EL (cell line): ENCODE measurements around the gene AATK.
"Not testable (repeated sequence)": the region's sequence is repeated elsewhere in the genome, so short reads cannot be mapped to it uniquely, and the experiment has no call there.

ENCODE experiments used
- DNase-seq: peaks from one replicate; pipeline ENCODE4 v3.0.0-alpha.2; 2016

AATK gene

DNA sequence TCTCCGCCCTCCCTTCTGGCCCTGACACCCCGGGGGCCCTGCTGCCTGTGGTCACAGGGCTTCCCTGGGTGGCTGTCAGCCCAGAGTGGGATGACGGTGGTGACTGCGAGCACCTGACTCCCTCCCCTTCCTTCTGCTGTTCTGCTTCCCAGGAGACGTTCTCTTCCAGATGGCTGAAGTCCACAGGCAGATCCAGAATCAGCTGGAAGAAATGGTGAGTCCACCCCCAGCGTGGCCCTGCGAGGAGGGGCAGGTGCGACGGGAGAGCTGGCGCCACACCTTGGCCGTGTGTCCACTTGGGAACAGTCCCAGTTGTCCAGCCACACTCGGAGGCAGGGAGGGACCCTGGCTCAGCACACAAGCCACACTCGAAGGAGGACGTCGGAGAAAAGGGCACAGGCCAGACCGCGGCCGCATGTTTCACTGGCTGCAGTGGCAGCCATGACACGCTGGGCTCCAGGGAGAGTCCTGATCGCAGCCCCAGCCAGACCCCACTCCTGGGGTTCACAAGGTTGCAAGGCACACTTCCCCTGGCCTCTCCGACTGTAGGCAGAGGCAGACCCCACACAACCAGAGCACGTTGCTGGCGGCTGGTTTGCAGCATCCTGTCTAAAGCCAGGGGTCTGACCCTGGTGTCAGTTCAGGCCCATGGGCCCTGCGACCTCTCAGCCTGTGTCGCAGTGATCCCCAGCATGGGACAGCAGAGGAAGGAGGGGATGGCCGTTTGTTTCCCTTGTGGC lies 81.2 kb downstream of the AATK start:
- no peak for DNase-seq

DNA sequence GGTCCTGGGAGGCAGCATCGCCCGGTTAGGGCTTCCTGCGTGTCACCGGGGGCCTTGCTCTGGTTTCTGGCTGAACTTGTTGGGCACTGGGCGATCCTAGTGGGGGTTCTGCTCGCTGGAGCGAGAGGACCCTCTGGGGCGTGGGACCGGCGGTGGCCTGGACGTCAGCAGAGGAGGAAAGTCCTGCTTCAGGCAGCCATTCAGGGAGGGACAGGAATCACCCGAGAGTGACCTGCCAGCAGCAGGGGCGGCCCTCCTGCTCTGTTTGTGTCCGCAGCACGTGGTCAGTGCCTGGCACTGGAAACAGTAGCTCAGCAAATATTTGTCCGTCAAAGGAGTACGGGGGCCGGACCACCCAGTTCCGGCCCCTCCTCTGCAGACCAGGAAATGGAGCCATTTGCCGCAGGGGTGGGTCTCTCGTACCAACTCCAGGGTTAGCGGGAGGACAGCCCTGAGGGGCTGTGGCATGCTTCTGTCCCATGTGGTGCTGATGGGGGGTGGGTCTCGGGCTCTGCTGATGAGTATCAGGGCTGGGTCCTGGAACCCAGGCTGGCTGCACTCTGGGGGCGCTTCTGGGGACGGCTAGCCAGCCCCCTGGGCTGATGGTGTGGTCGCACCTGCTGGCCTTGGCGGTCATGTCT lies 82.8 kb downstream of the AATK start:
- no peak for DNase-seq

DNA sequence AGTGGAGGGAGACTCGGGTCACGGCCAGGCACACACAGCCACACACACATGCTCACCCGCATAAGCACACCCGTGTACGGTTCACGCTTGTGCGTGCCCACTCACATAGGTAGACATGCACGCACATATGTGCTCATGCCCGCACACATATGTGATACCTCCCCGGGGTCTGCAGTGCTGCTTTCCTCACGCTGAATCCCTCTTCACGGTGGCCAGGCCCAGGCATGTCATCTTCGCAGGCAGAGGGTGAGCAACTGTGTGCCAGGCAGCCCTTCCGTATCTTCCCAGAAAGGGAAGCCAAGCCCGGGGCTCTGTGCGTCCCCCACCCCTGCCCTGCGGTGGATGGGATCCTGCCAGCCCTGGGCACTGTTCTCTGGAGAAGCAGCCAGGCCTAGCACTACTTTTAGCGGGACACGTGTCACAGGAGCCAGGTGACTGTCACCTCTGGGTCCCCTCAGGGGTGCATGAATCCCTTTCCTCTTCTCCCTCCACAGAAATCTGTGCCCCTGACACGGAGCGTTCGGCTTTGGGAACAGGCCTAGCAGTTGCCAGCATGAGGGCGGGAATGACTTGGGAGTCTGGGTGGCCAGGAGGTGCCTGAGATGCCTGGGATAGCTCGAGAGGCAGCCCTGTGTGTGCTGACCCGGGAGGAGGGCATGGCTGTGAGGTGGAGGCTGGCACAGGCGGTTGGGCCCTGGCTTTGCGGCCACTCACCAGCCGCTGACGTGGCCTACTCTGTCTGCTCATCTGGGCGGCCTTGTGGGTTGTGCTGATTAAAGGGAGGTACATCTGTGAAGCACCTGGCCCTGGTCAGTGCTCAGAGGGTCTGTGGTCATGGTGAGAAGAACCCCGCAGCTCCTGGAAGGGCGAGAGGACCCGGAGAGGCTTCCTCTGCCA lies 83.6 kb downstream of the AATK start:
- no peak for DNase-seq

DNA sequence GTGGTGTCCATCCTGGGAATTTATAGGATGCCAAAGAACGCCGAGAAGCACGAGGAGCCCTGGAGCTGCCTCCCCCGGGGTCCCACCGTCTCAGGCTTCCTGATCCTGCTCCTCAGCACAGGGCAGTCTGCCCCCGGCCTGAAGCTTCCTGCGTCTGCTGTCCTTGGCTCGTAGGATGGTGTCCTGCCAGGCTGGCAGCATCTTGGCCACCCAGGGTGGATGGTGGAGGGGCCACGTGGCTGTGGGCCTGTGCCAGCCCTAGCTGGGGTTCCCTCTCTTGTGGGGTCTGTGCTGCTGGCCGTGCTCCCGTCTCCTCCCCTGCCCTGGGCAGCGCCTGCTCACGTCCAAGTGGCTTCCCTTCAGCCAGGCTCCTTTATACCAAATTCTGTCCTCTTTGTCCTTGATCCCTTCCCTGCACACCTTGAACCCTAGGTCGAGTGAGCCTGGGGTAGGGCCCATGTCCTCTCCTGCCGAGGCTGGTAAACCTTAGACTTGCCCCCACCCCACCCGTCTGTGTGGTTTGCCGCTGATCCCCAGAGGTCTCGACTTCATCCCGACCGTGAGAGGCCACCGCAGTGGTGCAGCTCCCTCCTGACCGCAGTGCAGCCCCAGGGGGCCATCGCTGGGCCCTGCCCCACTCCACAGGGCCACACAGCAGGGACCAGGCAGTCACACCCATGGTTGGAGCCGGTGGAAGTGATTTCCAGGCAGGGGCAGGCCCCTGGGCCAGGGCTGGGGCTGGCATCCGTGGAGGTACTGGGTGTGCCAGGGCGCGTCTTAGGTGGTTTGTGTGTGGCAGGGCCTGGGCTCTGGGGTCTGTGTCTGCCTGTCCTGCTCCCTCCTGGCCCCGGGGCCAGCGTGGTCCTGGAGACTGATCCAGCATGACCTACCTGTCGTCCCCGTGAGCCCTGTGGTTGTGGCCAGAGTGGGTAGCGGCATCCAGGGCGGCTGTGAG lies 84.5 kb downstream of the AATK start:
- no peak for DNase-seq

DNA sequence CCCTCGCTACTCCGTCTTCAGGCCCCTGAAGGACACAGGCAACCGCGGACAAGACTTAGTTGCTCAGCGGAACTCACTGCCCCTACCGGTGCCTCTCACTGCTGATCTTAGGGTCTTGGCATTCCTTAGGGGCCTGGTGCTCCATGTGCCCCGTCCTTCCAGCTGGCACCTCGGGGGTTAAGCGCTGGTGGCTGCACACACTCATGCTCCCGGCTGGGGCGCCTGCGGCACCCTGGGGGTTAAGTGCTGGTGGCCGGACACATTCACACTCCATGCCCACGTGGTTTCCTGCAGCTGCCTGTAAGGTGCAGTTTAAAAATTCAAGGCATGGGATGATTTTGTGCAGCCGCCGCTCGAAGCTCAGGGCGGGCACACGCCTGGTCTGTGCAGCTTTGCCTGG lies 86.0 kb downstream of the AATK start:
- no peak for DNase-seq

DNA sequence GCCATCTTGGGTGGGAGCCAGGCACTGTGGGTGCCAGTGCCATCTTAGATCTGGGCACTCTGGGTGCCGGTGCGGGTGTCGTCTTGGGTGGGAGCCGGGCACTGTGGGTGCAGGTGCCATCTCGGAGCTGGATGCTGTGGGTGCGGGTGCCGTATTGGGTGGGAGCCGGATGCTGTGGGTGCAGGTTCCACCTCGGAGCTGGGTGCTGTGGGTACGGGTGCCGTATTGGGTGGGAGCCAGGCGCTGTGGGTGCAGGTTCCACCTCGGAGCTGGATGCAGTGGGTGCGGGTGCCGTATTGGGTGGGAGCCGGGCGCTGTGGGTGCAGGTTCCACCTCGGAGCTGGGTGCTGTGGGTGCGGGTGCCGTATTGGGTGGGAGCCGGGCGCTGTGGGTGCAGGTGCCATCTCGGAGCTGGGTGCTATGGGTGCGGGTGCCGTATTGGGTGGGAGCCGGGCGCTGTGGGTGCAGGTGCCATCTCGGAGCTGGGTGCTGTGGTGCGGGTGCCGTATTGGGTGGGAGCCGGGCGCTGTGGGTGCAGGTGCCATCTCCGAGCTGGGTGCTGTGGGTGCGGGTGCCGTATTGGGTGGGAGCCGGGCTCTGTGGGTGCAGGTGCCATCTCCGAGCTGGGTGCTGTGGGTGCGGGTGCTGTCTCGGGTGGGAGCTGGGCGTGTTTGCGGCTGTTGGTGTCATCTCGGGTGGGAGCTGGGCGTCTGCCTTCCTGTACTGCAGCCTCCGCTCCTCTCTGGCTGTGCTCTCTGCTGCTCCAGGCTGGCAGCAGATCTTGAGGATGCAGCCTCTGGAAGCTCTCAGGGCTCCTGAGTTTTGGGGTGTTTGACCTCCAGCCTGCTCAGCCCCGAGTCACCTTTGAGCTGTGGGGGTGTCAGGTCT lies 87.8 kb downstream of the AATK start:
- DNase-seq = not testable (repeated sequence)

DNA sequence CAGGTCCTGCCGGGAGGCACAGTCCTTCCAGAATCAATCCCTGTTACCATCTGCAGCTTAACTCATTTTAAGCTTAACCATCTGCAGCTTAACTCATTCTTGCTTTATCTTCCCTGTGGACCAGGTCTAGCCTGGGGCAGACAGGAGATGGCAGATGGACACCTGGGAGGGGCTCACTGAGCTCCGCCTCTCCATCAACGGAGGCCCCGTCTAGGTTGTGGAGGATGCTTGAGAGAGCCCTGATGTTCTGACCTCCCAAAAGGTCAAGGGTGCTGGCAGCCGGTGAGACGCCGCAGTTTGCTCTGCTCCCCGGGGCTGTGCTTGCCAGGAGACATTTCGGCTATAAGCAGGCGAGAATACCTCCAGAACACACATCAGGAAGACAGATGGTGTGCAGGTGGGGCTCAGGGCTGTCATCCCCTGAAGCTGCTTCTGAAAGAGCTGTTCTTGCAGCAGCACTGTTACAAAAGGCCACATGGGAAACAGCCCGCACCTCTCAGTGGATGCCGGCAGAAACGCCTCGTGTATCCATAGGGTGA lies 89.8 kb downstream of the AATK start:
- DNase-seq = no peak

DNA sequence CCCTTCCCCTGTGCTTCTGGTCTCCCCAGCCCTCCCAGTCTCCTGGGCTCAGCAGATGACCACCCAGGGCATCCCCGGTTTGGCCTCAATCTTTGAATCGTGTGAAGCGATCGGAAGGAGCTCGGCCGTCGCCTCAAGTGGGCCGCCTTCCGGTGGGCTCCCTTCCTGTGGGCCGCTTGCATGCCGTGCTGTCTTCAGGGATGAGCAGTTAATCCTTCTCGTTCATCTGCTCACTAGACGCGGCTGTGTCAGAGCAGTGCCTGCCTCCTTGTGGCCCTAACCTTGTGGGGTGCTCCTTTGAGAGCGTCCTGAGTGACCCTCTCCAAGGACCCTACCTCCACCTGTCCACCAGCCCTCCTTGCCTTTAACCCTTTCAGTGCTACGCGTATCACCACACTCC lies 90.7 kb downstream of the AATK start:
- no peak for DNase-seq

DNA sequence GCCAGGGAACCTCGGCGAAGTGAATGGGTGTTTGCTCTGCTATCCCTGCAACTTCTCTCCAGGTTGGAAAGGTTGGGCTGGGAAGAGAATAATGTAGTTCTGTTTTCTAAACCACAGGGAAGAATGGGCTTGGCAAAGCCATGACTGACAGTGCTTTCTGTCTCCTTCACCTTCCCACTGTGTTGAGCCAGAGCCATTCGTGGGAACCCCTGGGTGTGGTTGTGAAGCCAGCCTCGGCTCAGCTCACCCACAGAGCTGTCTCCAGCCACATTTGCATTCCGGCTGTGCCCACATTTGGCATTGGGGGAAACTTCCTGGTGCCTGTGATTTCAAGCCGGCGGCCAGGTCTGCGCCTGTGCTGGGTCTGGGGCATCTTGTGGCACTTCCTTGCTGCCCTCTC lies 91.1 kb downstream of the AATK start:
- no peak for DNase-seq

DNA sequence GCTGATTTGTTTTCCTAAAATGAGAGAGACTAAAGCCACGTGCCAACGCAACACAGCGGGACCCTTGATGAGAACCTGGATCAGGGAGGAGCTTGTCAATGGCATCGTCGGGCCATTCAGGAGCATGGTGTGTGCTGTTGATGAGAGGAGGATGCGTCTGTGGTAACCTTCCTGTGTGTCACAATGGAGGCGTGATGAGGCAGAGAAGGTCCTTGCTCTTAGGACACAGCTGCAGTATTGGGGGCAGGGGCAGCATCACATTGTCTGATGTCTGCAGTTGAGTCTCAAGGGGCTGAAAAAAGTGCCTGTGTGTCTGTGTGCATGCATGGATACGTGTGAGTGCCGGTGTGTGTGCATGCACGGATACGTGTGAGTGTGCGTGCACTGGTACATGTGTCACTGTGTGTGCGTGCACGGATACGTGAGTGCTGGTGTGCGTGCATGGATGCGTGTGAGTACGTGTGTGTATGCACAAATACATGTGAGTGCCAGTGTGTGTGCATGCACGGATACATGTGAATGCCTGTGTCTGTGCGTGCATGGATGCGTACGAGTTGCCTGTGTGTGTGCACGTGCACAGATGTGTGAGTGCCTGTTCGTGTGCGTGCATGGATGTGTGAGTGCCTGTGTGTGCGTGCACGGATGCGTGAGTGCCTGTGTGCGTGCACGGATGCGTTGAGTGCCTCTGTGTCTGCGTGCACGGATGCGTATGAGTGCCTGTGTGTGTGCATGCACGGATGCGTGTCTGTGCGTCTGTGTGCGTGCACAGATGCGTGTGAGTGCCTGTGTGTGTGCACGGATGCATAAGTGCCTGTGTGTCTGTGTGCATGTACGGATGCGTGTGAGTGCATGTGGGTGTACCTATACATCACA lies 91.8 kb downstream of the AATK start:
- no peak for DNase-seq

DNA sequence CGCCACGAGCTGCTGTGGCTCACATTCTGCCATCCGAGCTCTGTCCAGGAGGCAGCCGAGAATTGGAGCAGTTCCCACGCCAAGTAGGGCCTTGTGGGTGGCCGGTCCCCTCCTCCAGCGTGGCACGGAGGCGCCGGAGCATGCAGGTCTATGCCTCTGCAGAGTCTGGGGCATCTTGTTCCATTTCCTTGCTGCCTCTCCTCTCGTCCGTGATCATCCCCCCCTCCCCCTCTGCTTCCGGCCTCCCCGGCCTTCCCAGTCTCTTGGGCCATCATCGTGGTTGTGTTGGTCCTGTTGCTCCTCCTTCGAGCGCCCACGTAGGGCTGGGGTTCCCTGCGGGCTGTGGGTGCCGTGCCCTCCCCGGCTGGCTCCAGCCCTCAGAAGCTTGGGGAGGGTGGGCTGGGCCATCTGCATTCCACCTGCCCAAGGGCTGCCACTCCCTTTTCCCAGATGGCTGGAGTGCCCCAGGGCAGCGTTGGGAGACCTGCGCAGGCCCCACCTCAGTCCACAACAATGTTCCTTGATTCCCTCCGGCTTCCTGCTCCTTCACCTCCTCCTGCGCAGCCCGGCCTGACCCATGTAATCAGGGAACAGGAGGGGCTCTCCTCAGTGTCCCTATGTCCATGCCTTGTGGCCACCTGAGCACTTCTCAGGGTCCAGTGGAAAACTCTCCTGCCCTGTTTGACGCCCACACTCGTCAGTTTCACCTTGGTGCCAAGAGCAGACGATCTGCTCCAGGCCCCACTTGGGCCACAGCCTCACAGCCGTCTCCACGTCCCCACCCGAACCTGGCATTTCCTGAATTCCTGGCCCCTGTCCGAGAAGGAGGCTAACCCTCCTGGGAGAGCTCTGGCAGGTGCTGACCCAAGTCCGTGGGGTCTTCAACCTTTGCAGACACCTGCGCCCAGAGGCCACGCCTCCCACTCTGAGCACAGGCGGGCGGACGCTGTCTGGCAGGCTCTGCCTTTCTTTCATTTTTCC lies 94.0 kb downstream of the AATK start:
- no peak for DNase-seq

DNA sequence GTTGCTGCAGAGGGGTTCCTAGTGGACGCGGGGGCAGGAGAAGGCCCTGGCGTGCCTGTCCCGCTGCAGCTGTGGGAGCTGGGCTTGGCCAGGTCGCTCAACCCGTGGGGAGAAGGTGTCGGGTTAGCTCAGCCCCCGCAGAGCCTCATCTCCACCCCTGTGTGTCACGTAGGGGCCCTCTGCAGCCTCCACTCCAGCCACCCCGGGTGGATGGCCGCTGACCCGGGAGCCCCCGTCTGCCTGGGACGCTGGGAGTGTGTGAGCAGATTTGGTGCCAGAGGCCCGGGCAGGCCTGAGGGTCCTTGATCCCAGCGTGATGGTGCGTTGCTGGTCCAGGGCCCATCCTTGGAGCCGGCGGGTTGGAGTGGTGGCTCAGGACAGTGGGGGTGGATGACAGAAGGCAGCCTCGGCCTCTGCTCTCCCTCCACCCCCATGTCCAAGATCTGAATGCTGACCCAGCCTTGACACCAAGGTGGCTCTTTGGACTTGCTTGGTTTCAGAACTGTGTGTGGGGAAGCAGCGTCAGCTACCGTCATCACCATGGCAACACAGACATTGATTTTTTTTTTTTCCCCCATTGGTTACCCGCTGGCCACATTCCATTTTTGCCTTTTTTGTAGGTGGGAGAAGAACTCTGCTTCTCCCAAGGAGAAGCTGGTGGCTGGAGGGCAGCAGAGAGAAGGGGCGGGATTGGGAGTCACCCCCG lies 95.3 kb downstream of the AATK start:
- DNase-seq = no peak

DNA sequence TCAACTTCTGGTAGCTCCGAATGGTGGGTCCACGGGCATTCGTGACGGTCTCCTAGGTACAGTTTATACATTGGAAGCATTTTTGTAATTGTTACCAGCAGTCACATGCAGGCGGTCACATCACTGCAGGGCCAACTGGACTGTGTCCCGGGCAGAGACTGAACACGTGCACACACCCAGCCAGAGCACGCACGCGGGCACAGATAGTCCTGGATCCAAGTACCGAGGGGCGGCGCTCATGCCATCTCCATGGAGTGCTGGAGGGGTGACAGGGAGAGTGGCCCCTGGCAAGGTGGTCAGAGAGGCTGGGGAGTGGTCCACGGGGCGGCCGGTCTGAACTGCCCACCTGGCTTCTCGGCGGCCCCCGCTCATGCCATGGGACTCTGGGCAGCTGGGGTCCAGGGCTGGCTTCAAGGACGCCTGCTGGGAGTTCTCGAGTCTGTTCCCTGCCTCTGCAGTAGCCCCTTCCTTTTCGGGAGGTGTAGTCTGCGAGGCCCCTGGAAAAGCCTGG lies 96.8 kb downstream of the AATK start:
- DNase-seq = no peak

DNA sequence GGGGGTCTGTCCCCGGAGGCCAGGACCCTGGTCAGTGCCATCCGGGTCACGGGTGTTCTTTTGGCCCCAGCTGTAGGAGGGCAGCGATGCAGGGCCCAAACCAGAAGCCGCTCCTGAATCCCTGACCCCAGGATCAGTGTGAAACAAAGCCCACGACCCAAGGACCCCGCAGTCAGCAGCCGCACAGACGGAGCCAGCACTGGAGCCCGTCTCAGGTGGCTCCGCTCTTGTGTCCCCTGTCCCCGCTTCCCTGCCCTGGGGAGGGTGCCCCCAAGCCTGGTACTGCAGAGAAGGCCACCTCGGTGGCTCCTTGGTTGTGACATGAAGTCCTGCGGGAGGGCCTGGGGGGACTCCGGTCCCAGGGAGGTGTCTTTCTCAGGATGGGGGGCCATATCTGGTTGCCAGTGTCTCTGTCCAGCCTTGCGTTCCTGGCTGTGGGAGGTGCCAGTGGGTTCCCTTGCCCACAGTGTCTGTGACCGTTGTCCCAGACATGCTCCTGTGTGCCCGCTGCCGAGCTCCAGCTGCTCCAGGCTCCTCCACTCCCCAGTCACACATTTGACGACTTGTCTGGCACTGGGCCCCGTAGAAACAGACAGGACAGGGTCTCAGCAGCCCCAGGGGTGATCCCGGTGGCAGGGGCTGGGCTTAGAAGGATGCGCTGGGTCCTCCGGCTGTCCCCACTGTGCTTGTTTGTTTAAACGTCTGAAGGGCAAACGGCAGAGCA lies 97.4 kb downstream of the AATK start:
- no peak for DNase-seq

DNA sequence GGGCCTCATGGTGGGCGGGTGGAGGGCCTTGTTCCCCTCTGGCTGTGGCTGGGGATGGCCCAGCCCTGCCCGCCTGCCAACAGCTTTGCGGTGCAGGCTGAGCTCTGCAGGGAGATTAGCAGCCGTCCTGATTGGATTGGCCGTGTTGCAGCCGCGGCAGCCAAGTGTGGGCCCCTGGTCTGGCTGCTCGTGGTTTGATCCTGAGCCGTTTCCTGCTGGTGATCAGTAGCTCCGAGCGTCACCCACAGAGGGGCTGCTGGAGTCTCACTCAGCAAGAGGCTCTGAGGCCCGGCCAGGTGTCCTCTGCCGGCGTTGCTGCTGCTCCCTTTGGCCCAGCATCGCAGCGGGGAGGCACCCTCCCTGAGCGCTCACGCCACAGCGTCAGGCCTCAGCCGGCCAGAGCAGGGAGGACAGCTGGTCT lies 98.6 kb downstream of the AATK start:
- no peak for DNase-seq
